GM23338 (cell line): Measurements from ENCODE around the gene DNM1L. TPM values are rescaled to one million over a fixed set of nuclear protein-coding genes. Genes with fewer than 3 reads are reported as not detected.

Experiments used
- ATAC-seq: fragments of 200-7000 bp; cut with Tn5 transposase; 3 replicates; pipeline ENCODE4 v1.9.1; 2020
- DNase-seq: peaks from one replicate; pipeline ENCODE4 v3.0.0-alpha.2; 2015; ENCODE audit warnings: low spot score
- H2AFZ ChIP-seq: fragments of 200-600 bp; sonication (generic); 2 replicates; pipeline ENCODE4 v1.8.0; 2016; ENCODE audit warnings: antibody characterized with exemption, mild to moderate bottlenecking, moderate library complexity
- H3F3A ChIP-seq: fragments of 200-600 bp; sonication (generic); replicated peaks from 2 replicates; pipeline ENCODE4 v1.8.0; 2017; ENCODE audit warnings: antibody characterized with exemption, mixed run types, low read depth
- H3K27ac ChIP-seq: fragments of 200-600 bp; sonication (generic); 2 replicates; pipeline ENCODE4 v1.6.1; 2016; ENCODE audit warnings: low read depth
- H3K27me3 ChIP-seq: fragments of 200-600 bp; sonication (generic); 2 replicates; pipeline ENCODE4 v1.8.0; 2016; ENCODE audit warnings: mild to moderate bottlenecking, mixed run types, moderate library complexity; ENCODE audit not compliant: insufficient read depth
- H3K36me3 ChIP-seq: fragments of 200-600 bp; sonication (generic); 2 replicates; pipeline ENCODE4 v1.8.0; 2016; ENCODE audit warnings: mild to moderate bottlenecking; ENCODE audit not compliant: insufficient read depth
- H3K4me1 ChIP-seq: fragments of 200-600 bp; sonication (generic); 2 replicates; pipeline ENCODE4 v1.8.0; 2016; ENCODE audit warnings: mild to moderate bottlenecking, moderate library complexity; ENCODE audit not compliant: insufficient read depth
- H3K4me2 ChIP-seq: fragments of 200-600 bp; sonication (generic); 2 replicates; pipeline ENCODE4 v1.7.1; 2017; ENCODE audit warnings: mixed run types
- H3K4me3 ChIP-seq: fragments of 200-600 bp; sonication (generic); 2 replicates; pipeline ENCODE4 v1.6.1; 2016; ENCODE audit warnings: mixed run types
- H3K79me2 ChIP-seq: fragments of 200-600 bp; sonication (generic); replicated peaks from 2 replicates; pipeline ENCODE4 v1.8.0; 2017; ENCODE audit warnings: mild to moderate bottlenecking; ENCODE audit not compliant: insufficient read depth
- H3K9me2 ChIP-seq: fragments of 200-600 bp; sonication (generic); 2 replicates; pipeline ENCODE4 v1.8.0; 2017; ENCODE audit not compliant: insufficient read depth
- H4K20me1 ChIP-seq: fragments of 200-600 bp; sonication (generic); replicated peaks from 2 replicates; pipeline ENCODE4 v1.8.0; 2017; ENCODE audit warnings: mild to moderate bottlenecking; ENCODE audit not compliant: insufficient read depth
- H3K27ac Mint-ChIP-seq: 2 replicates; pipeline ENCODE4 v1.8.0; 2020; ENCODE audit warnings: inconsistent platforms, mild to moderate bottlenecking, moderate library complexity, mixed read lengths
- H3K27me3 Mint-ChIP-seq: 3 replicates; pipeline ENCODE4 v1.8.0; 2022; ENCODE audit warnings: low read depth, mild to moderate bottlenecking, moderate library complexity, mixed read lengths, inconsistent platforms; ENCODE audit not compliant: insufficient read depth, poor library complexity
- H3K36me3 Mint-ChIP-seq: 3 replicates; pipeline ENCODE4 v1.8.0; 2021; ENCODE audit warnings: low read depth, mild to moderate bottlenecking, inconsistent platforms, moderate library complexity, mixed read lengths
- H3K4me1 Mint-ChIP-seq: 3 replicates; pipeline ENCODE4 v1.8.0; 2020; ENCODE audit warnings: mild to moderate bottlenecking, inconsistent platforms, mixed read lengths
- H3K4me3 Mint-ChIP-seq: 3 replicates; pipeline ENCODE4 v1.8.0; 2021; ENCODE audit warnings: moderate library complexity, mild to moderate bottlenecking, inconsistent platforms, mixed read lengths
- H3K9me3 Mint-ChIP-seq: 3 replicates; pipeline ENCODE4 v1.8.0; 2020; ENCODE audit warnings: moderate library complexity, mild to moderate bottlenecking, inconsistent platforms, mixed read lengths
- CREB1 ChIP-seq: fragments of 250-450 bp; sonication (Bioruptor Pico); IDR thresholded peaks from 2 replicates; pipeline ENCODE4 v1.5.0; 2020; ENCODE audit warnings: low read depth, mild to moderate bottlenecking, moderate library complexity
- ETS1 ChIP-seq: IDR thresholded peaks from 2 replicates; pipeline ENCODE4 v1.6.1; 2016; ENCODE audit warnings: antibody characterized with exemption
- EZH2 ChIP-seq: fragments of 200-600 bp; sonication (generic); IDR thresholded peaks from one replicate; pipeline ENCODE4 v1.8.0; 2017; ENCODE audit warnings: antibody characterized with exemption, mild to moderate bottlenecking, low read depth; ENCODE audit not compliant: unreplicated experiment
- EZH2phosphoT487 ChIP-seq: fragments of 200-600 bp; sonication (generic); IDR thresholded peaks from one replicate; pipeline ENCODE4 v1.8.1; 2018; ENCODE audit warnings: antibody characterized with exemption; ENCODE audit not compliant: unreplicated experiment
- JUNB ChIP-seq: IDR thresholded peaks from one replicate; pipeline ENCODE4 v1.6.1; 2016; ENCODE audit warnings: antibody characterized with exemption; ENCODE audit not compliant: unreplicated experiment
- NANOG ChIP-seq: IDR thresholded peaks from 2 replicates; pipeline ENCODE4 v1.6.1; 2016; ENCODE audit warnings: antibody characterized with exemption, borderline replicate concordance
- POLR2AphosphoS5 ChIP-seq: IDR thresholded peaks from 2 replicates; pipeline ENCODE4 v1.6.1; 2016; ENCODE audit warnings: antibody characterized with exemption, low read depth
- REST ChIP-seq: IDR thresholded peaks from one replicate; pipeline ENCODE4 v1.6.1; 2018; ENCODE audit warnings: antibody characterized with exemption; ENCODE audit not compliant: unreplicated experiment
- STAT1 ChIP-seq: IDR thresholded peaks from one replicate; pipeline ENCODE4 v1.6.1; 2016; ENCODE audit warnings: antibody characterized with exemption; ENCODE audit not compliant: unreplicated experiment
- ZNF114 ChIP-seq: fragments of 250-450 bp; sonication (Bioruptor Pico); IDR thresholded peaks from 2 replicates; pipeline ENCODE4 v1.5.0; 2020; ENCODE audit warnings: mild to moderate bottlenecking, moderate library complexity
- ZNF331 ChIP-seq: fragments of 250-450 bp; sonication (Bioruptor Pico); IDR thresholded peaks from 2 replicates; pipeline ENCODE4 v1.5.0; 2020; ENCODE audit warnings: low read depth, mild to moderate bottlenecking, moderate library complexity
- ZNF462 ChIP-seq: fragments of 250-450 bp; sonication (Bioruptor Pico); IDR thresholded peaks from 2 replicates; pipeline ENCODE4 v1.5.0; 2020; ENCODE audit warnings: mild to moderate bottlenecking, moderate library complexity
- polyA plus RNA-seq: library from polyadenylated mRNA; unstranded; fragments of >200 nt; fragmentation: Nextera tagmentation; extraction: Ambion mirVana; gene quantifications from 2 replicates; pipeline ENCODE4 v1.2.1, GENCODE V29; 2016
- total RNA-seq: library from RNA; depleted of rRNA; stranded (reverse); fragments of >200 nt; shearing (Covaris generic); gene quantifications from 2 replicates; pipeline ENCODE4 v1.2.3, GENCODE V29; 2014
- TF ChIP-seq, protein P1 (sequence below), 2 experiments: fragments of 200-600 bp in 1 of 2; sonication (generic) in 1 of 2; conservative IDR thresholded peaks; 2 replicates each; pipeline versions ENCODE4 v1.5.1 to v1.6.1; 2016 to 2017; ENCODE audit warnings: antibody characterized with exemption in 2 of 2, low read depth in 2 of 2, mild to moderate bottlenecking in 2 of 2, moderate library complexity in 1 of 2

DNM1L gene
- total and polyA plus RNA-seq, 2 experiments from 2014 or later: 72.2 to 94.8 TPM

- peaks cover 7% of the 10 kb centered on the region; the same call in 1 of the 2 replicates for H3F3A ChIP-seq
- H3K4me3 Mint-ChIP-seq: peak overlapping the region; percentile 95
- H3K27me3 Mint-ChIP-seq: peaks cover 7% of the 10 kb centered on the region
- H3K4me1 ChIP-seq: peaks cover 9% of the 10 kb centered on the region
- peak overlapping the region; percentile 95 for H3K4me3 ChIP-seq
- H3K4me1 Mint-ChIP-seq: peaks cover 16% of the 10 kb centered on the region
- peaks cover 18% of the 10 kb centered on the region for H4K20me1 ChIP-seq
- H3K27me3 ChIP-seq: no peaks in the 10 kb centered on the region
- peaks cover 3% of the 10 kb centered on the region; the same call in 1 of the 2 replicates for H3K36me3 ChIP-seq
- TF ChIP-seq JUNB: no peak
- no peak for TF ChIP-seq CREB1 (CRISPR knock-in tag)
- TF ChIP-seq EZH2: no peak
- TF ChIP-seq REST: no peak
- no peak for TF ChIP-seq EZH2phosphoT487
- no peak for TF ChIP-seq ETS1
- TF ChIP-seq STAT1: no peak
- no peak for TF ChIP-seq ZNF114
- TF ChIP-seq ZNF462 (CRISPR knock-in tag): no peak
- TF ChIP-seq NANOG: no peak
- TF ChIP-seq, protein P1, sequence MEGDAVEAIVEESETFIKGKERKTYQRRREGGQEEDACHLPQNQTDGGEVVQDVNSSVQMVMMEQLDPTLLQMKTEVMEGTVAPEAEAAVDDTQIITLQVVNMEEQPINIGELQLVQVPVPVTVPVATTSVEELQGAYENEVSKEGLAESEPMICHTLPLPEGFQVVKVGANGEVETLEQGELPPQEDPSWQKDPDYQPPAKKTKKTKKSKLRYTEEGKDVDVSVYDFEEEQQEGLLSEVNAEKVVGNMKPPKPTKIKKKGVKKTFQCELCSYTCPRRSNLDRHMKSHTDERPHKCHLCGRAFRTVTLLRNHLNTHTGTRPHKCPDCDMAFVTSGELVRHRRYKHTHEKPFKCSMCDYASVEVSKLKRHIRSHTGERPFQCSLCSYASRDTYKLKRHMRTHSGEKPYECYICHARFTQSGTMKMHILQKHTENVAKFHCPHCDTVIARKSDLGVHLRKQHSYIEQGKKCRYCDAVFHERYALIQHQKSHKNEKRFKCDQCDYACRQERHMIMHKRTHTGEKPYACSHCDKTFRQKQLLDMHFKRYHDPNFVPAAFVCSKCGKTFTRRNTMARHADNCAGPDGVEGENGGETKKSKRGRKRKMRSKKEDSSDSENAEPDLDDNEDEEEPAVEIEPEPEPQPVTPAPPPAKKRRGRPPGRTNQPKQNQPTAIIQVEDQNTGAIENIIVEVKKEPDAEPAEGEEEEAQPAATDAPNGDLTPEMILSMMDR (conservative IDR thresholded peaks at IDR 0.05; ENCODE audit: low read depth in 2 of 2): no peak
- TF ChIP-seq ZNF331 (CRISPR knock-in tag): no peak
- no peak for TF ChIP-seq POLR2AphosphoS5
- peak overlapping the region; percentile 88 for H2AFZ ChIP-seq
- no peaks in the 10 kb centered on the region; the same call in 2 of the 3 replicates for H3K9me3 Mint-ChIP-seq
- H3K27ac Mint-ChIP-seq: peak overlapping the region; percentile 92
- ATAC-seq (no peak), DNase-seq (no peak)
- peaks cover 13% of the 10 kb centered on the region for H3K36me3 Mint-ChIP-seq
- H3K27ac ChIP-seq: peak overlapping the region; percentile 95
- H3K9me2 ChIP-seq: no peaks in the 10 kb centered on the region
- peaks cover 53% of the 10 kb centered on the region for H3K79me2 ChIP-seq
- H3K4me2 ChIP-seq: peak overlapping the region; percentile 85
Observed at GRCh38 chr12:32679920-32680237, 778 bp downstream of the DNM1L start.
